IPS DF 6.9 (cell line): ENCODE data around the gene SPR.

ENCODE experiments used
- DNase-seq: peaks from one replicate; pipeline ENCODE4 v3.0.0-alpha.2; 2013; ENCODE audit warnings: low read depth, low spot score
- H3K27ac ChIP-seq: one replicate; pipeline ENCODE4 v1.5.1; 2013; ENCODE audit warnings: low read length, control low read depth
- H3K27me3 ChIP-seq: 2 replicates; pipeline ENCODE4 v1.6.1; 2013; ENCODE audit warnings: mild to moderate bottlenecking, low read length; ENCODE audit not compliant: control insufficient read depth, insufficient read depth
- H3K36me3 ChIP-seq: 2 replicates; pipeline ENCODE4 v1.6.1; 2013; ENCODE audit warnings: low read length; ENCODE audit not compliant: control insufficient read depth, insufficient read depth
- H3K4me1 ChIP-seq: 2 replicates; pipeline ENCODE4 v1.6.1; 2013; ENCODE audit warnings: low read length; ENCODE audit not compliant: control insufficient read depth, insufficient read depth
- H3K4me3 ChIP-seq: 2 replicates; pipeline ENCODE4 v1.5.1; 2013; ENCODE audit warnings: mild to moderate bottlenecking, low read length
- H3K9me3 ChIP-seq: 2 replicates; pipeline ENCODE4 v1.6.1; 2013; ENCODE audit warnings: low read length, inconsistent platforms; ENCODE audit not compliant: control insufficient read depth, insufficient read depth
- WGBS: extraction: QIAGEN DNeasy Blood & Tissue Kit; methylation state at CpG from one replicate; pipeline ENCODE4 v1.1.7; 2013; ENCODE audit warnings: mixed read lengths, missing lambda C conversion rate; ENCODE audit not compliant: insufficient read length, insufficient coverage; 5-methylcytosine and 5-hydroxymethylcytosine counted together

Gene SPR

GRCh38 chr2:72921853-72922252 is 34.6 kb downstream of the SPR start:
- H3K27ac ChIP-seq = no peak overlapping the region
- no CpG with 5 or more reads among the region's 1 CpG for WGBS
- no peaks in the 10 kb centered on the region for H3K9me3 ChIP-seq
- peaks cover 82% of the 10 kb centered on the region for H3K27me3 ChIP-seq
- DNase-seq = no peak
- H3K4me3 ChIP-seq = no peak overlapping the region
- peaks cover 5% of the 10 kb centered on the region; the same call in 1 of the 2 replicates for H3K4me1 ChIP-seq
- H3K36me3 ChIP-seq = no peaks in the 10 kb centered on the region

GRCh38 chr2:72923833-72924352 is 36.7 kb downstream of the SPR start:
- no peaks in the 10 kb centered on the region for H3K36me3 ChIP-seq
- no CpG with 5 or more reads among the region's 36 CpGs for WGBS
- no peak overlapping the region for H3K27ac ChIP-seq
- DNase-seq = no peak
- peaks cover 85% of the 10 kb centered on the region for H3K27me3 ChIP-seq
- H3K4me1 ChIP-seq = peaks cover 5% of the 10 kb centered on the region; the same call in 1 of the 2 replicates
- H3K4me3 ChIP-seq = peak overlapping the region; percentile 1; the same call in 1 of the 2 replicates
- no peaks in the 10 kb centered on the region for H3K9me3 ChIP-seq

GRCh38 chr2:72924353-72925240 is 37.4 kb downstream of the SPR start:
- peak overlapping the region; percentile 5; the same call in 1 of the 2 replicates for H3K4me3 ChIP-seq
- H3K9me3 ChIP-seq = no peaks in the 10 kb centered on the region
- WGBS = no CpG with 5 or more reads among the region's 61 CpGs
- peaks cover 85% of the 10 kb centered on the region for H3K27me3 ChIP-seq
- H3K4me1 ChIP-seq = peaks cover 5% of the 10 kb centered on the region; the same call in 1 of the 2 replicates
- no peak for DNase-seq
- H3K27ac ChIP-seq = no peak overlapping the region
- no peaks in the 10 kb centered on the region for H3K36me3 ChIP-seq

GRCh38 chr2:72925328-72925943 is 38.2 kb downstream of the SPR start:
- Histone ChIP-seq H3K4me1 (peaks cover 5% of the 10 kb centered on the region; the same call in 1 of the 2 replicates), H3K27me3 (peaks cover 79% of the 10 kb centered on the region), H3K36me3 (no peaks in the 10 kb centered on the region), H3K27ac (no peak overlapping the region), H3K4me3 (no peak overlapping the region), H3K9me3 (no peaks in the 10 kb centered on the region)
- no CpG with 5 or more reads among the region's 26 CpGs for WGBS
- DNase-seq = no peak

- Histone ChIP-seq H3K4me1 (peaks cover 5% of the 10 kb centered on the region; the same call in 1 of the 2 replicates), H3K4me3 (no peak overlapping the region), H3K27me3 (peaks cover 70% of the 10 kb centered on the region), H3K36me3 (no peaks in the 10 kb centered on the region; the same call in 1 of the 2 replicates), H3K27ac (no peak overlapping the region), H3K9me3 (no peaks in the 10 kb centered on the region)
- DNase-seq = no peak
- WGBS = no CpG with 5 or more reads among the region's 4 CpGs
Observed at GRCh38 chr2:72926368-72926767, 39.2 kb downstream of the SPR start.

- Histone ChIP-seq H3K4me3 (no peak overlapping the region), H3K27me3 (peaks cover 65% of the 10 kb centered on the region), H3K36me3 (no peaks in the 10 kb centered on the region; the same call in 1 of the 2 replicates), H3K27ac (no peak overlapping the region), H3K9me3 (no peaks in the 10 kb centered on the region), H3K4me1 (peaks cover 5% of the 10 kb centered on the region; the same call in 1 of the 2 replicates)
- no peak for DNase-seq
- no CpG with 5 or more reads among the region's 6 CpGs for WGBS
Observed at GRCh38 chr2:72926811-72927465, 39.7 kb downstream of the SPR start.

GRCh38 chr2:72927619-72928550 is 40.7 kb downstream of the SPR start:
- WGBS = no CpG with 5 or more reads among the region's 8 CpGs

GRCh38 chr2:72929010-72929409 is 41.8 kb downstream of the SPR start:
- DNase-seq = no peak
- Histone ChIP-seq H3K9me3 (no peaks in the 10 kb centered on the region), H3K4me3 (no peak overlapping the region), H3K27ac (no peak overlapping the region), H3K27me3 (peaks cover 44% of the 10 kb centered on the region), H3K36me3 (no peaks in the 10 kb centered on the region; the same call in 1 of the 2 replicates), H3K4me1 (peaks cover 5% of the 10 kb centered on the region; the same call in 1 of the 2 replicates)
- WGBS = no CpG with 5 or more reads among the region's 1 CpG

More at GRCh38 chr2:72927619-72928550, 40.7 kb downstream of the SPR start:
- Histone ChIP-seq H3K27ac (no peak overlapping the region), H3K4me1 (peaks cover 5% of the 10 kb centered on the region; the same call in 1 of the 2 replicates), H3K4me3 (no peak overlapping the region), H3K27me3 (peaks cover 55% of the 10 kb centered on the region), H3K9me3 (no peaks in the 10 kb centered on the region), H3K36me3 (no peaks in the 10 kb centered on the region; the same call in 1 of the 2 replicates)
- no peak for DNase-seq

GRCh38 chr2:72931280-72931910 is 44.2 kb downstream of the SPR start:
- Histone ChIP-seq H3K36me3 (no peaks in the 10 kb centered on the region; the same call in 1 of the 2 replicates), H3K4me3 (no peak overlapping the region), H3K9me3 (no peaks in the 10 kb centered on the region), H3K27ac (no peak overlapping the region), H3K4me1 (no peaks in the 10 kb centered on the region), H3K27me3 (peaks cover 26% of the 10 kb centered on the region; the same call in 1 of the 2 replicates)
- no CpG with 5 or more reads among the region's 14 CpGs for WGBS
- DNase-seq = no peak
